Fibroblast of pulmonary artery (primary cell): ENCODE measurements around the gene RNFT1.
"Not testable (repeated sequence)": the region's sequence is repeated elsewhere in the genome, so short reads cannot be mapped to it uniquely, and the experiment has no call there.

Source experiments
- DNase-seq: peaks from one replicate; pipeline ENCODE4 v3.0.0-alpha.2; 2010; ENCODE audit warnings: low read depth
- H3K4me3 ChIP-seq: replicated peaks from 2 replicates; pipeline ENCODE4 v1.5.1; 2011; ENCODE audit warnings: low read depth, mild to moderate bottlenecking, control low read depth, low read length, moderate library complexity
- CTCF ChIP-seq: IDR thresholded peaks from 2 replicates; pipeline ENCODE4 v1.5.1; 2011; ENCODE audit warnings: mild to moderate bottlenecking, control low read depth, low read length, inconsistent platforms; ENCODE audit errors: missing control alignments

Gene RNFT1, protein sequence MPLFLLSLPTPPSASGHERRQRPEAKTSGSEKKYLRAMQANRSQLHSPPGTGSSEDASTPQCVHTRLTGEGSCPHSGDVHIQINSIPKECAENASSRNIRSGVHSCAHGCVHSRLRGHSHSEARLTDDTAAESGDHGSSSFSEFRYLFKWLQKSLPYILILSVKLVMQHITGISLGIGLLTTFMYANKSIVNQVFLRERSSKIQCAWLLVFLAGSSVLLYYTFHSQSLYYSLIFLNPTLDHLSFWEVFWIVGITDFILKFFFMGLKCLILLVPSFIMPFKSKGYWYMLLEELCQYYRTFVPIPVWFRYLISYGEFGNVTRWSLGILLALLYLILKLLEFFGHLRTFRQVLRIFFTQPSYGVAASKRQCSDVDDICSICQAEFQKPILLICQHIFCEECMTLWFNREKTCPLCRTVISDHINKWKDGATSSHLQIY

DNA sequence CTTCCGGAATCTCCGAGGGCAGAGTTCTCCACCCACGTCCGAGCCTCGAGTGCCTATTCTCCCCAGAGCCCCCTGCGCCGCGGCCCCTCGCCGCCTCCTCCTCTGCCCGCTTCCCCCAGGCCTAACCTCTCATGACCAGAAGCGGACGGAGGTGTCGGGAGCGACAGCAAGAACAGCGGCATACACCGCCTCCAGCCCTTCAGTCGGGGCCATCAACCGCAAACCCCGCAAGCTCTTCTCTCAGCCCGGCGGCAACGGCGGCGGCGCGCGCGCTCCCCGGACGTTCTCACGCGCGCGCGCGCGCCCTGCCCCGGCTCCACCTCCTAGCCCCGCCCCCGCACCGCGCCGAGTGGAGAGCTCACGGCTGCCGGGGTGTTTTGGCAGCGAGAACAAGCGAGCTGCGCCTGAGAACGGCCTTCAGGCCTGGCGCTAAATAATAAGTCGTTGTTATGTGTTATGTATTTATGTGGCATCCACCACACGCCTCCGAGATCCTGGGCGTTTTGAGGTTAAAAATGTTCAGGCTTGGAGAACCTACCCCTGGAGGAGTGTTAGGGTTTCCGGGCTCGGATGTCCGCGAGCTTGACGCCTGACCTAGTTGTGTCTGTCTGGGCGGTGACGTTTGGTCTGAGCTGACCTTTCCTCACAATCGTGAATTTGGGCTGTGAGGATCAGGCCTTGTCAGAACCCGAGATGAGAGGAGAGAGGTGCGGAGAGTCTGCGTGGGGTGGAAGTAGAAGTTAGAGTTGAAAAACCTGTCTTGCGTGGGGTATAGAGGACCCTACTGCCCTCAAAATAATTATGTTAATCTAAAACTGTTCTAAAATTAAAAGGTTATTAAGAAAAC lies at the start of gene RNFT1:
RNFT1 (minus strand) TSS at position 259 of the 847 bp plus-strand sequence; CDS start at position 182, 77 bp downstream.
- TF ChIP-seq CTCF: no peak
- peak; percentile 84 for DNase-seq
- H3K4me3 ChIP-seq: peak within 1 kb of the TSS; percentile 96

- DNase-seq, H3K4me3 ChIP-seq: not testable (repeated sequence)
Measured at GRCh38 chr17:60009326-60009725, 44.8 kb upstream of the RNFT1 start.

GRCh38 chr17:60008377-60008776 lies 43.8 kb upstream of the RNFT1 start:
- DNase-seq, H3K4me3 ChIP-seq: not testable (repeated sequence)

DNA sequence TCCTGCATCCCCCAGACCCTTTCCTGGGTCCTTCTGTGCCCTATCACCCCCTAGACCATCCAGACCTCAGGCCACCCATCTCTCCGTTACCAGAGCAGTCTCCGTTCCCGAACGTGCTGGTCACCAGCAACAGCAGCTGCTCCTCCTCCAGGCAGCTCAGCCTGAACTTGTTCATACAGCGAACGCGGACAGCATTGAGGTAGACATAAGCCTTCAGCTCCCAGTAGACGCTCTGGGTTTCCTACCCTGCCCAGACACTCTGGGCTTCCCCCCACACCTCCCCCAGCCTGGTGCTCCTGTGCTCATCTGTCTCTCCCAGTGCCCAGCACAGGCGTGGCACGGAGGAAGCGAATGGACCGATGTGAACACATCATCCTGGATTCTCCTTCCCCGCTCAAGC lies 41.6 kb upstream of the RNFT1 start:
- H3K4me3 ChIP-seq: no peak overlapping the region
- no peak for DNase-seq
- no peak for TF ChIP-seq CTCF

DNA sequence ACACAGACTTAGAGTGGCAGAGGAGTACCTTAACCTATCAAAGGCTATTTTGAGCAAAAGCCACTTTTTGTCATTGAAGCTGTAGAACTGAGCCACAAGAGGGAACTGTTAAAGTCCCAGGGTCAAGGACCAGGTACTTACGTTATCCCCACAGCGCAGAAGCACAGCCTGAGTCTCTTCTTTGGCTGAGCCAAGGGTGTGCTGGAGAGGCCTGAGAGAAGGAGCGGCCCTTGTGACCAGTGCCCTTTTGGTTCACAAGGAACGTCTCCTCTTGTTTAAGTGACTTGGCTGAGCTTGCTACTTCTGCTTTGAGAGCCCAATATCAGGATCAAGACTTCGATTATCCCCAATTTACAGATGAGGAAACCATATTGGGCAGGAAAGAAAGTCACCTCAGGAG lies 40.0 kb upstream of the RNFT1 start:
- H3K4me3 ChIP-seq, DNase-seq: not testable (repeated sequence)

- DNase-seq, H3K4me3 ChIP-seq: not testable (repeated sequence)
Measured at GRCh38 chr17:60002405-60002804, 37.9 kb upstream of the RNFT1 start.

- not testable (repeated sequence) for DNase-seq, H3K4me3 ChIP-seq
Measured at GRCh38 chr17:59996608-59997007, 32.1 kb upstream of the RNFT1 start.

DNA sequence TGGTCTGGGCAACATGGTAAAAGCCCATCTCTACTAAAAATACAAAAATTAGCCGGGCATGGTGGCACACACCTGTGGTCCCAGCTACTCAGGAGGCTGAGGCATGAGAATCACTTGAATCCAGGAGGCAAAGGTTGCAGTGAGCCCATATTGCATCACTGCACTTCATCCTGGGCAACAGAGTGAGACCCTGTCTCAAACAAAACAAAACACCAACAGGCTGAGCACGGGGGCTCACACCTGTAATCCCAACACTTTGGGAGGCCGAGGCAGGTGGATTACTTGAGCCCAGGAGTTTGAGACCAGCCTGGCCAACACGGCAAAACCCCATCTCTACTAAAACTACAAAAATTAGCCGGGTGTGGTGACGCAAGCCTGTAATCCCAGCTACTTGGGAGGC lies 10.6 kb upstream of the RNFT1 start:
- not testable (repeated sequence) for H3K4me3 ChIP-seq, DNase-seq

DNA sequence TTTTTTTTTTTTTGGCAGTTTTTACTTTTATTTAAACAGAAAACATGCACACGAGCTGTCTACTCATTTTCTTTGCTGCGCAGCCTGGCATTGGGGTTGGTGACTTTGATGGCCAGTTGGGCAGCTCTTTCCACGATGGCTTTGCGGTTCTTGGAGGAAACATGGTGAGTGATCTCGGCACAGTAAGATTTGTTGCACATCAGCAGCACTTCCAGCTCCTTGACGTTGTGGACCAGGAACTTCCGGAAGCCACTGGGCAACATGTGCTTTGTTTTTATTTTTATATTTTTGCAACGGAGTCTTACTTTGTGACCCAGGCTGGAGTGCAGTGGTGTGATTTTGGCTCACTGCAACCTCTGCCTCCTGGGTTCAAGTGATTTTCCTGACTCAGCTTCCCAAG lies 8.9 kb upstream of the RNFT1 start:
- DNase-seq, H3K4me3 ChIP-seq: not testable (repeated sequence)

DNA sequence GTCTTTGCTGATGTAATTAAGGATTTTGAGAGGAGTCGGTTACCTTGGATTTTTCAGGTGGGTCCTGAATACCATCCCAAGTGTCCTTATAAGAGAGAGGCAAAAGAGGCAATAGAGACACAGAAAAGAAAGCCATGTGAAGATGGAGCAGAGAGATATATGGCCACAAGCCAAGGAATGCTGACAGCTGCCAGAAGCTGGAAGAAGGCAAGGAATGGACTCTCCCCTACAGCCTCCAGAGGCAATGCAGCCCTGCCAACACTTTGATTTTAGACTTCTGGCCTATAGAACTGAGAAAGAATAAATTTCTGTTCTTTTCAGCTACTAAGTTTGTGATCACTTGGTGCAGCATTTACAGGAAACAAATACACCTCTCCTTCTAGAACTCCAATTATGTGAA lies 8.2 kb upstream of the RNFT1 start:
- DNase-seq: peak; percentile 41
- no peak overlapping the region for H3K4me3 ChIP-seq
- TF ChIP-seq CTCF: no peak

GRCh38 chr17:59971771-59972170 lies 7.2 kb upstream of the RNFT1 start:
- H3K4me3 ChIP-seq, DNase-seq: not testable (repeated sequence)
